Tongue (tissue), 2 donors: ENCODE measurements around the gene TBC1D14. TPM values are rescaled to one million over a fixed set of nuclear protein-coding genes. Genes with fewer than 3 reads are reported as not detected.
"Not testable (repeated sequence)": the region's sequence is repeated elsewhere in the genome, so short reads cannot be mapped to it uniquely, and the experiment has no call there.

Source experiments
- DNase-seq: peaks from one replicate; pipeline ENCODE4 v3.0.0-alpha.2; 2015
- total RNA-seq: library from RNA; depleted of rRNA; stranded (reverse); fragments of >200 nt; gene quantifications from one replicate; pipeline ENCODE4 v1.2.3, GENCODE V29; 2014

The TBC1D14 gene
- total RNA-seq, 1 donor from 2014 or later: 57.1 TPM

DNA sequence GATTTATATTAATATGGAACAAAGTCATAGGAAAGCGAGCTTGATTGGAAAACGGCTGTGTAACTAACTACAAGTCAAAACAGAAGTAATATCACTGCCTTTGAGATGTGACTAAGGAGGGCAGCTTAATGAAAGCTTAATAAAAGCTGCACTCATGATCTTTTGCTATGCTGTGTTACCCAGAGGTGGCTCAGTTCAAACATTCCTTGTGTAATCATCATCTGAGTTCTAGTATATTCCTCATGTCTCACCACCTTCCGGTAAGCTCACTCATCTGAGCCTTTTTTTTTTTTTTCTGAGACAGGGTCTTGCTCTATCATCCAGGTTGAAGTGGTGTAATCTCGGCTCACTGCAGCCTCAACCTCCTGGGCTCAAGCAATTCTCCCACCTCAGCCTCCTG, 153.2 kb downstream of the TBC1D14 start:
- no peak for DNase-seq

GRCh38 chr4:7063362-7063761, 153.7 kb downstream of the TBC1D14 start:
- DNase-seq: no peak

GRCh38 chr4:7066006-7066405, 156.4 kb downstream of the TBC1D14 start:
- DNase-seq: no peak

DNA sequence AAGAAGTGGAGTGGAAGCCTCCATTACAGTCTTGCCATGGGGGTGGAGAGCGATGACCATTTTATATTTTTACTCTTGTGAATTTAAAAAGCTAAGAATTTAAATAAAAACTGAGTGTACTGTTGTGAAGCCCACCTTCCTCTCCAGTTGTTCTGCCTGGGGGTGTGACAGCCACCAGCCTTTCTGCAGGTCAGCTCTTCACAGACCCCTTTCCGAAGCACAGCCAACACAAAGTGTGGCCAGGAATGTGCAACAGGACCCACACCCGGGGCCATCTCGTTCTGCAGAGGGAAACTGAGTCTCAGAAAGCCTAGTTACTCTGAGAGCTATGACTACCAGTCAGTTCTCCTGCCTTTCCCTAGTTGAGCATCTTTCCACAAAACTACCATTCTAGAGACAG, 156.9 kb downstream of the TBC1D14 start:
- DNase-seq: no peak

GRCh38 chr4:7067126-7067451, 157.5 kb downstream of the TBC1D14 start:
- DNase-seq: no peak

DNA sequence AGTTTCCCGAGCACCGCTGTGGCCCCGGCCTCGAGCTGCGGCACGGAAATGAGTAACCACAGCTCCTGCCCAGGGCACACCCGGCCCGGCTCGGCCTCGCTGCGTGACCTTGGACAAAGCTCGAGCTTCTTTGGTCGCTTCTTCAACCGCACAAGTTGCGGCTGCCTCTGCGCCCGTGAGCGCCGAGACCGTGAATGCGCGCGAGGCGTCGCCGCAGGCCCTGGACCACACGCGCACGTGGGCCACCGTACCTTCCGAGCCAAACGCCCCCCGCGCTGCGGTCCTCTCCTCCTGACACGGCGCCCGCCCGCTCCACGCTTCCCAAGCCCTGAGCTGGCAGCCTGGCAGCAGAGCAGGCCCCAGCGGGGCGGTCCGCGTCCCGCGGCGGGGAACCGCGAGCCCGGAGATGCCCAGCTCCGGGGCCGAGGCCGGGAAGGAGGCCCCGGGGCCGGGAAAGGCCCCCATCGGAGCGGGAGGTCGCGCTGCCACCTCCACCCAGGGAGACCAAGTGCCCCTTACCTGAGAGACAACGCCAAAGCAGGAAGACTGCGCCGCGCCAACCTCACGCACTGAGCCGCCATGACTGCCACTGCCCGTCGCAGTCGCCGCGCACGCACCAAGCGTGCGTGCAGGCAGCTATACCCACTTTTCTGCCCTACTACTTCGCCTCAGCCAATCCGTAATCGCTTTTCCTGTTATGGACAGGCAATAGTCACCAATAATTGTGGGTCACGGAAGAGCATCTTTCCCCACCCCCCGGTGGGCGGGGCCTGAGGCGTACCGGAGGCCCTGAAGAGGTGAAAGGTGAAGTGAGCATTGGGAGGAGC, 158.0 kb downstream of the TBC1D14 start, which contains the start of gene GRPEL1:
Gene GRPEL1, minus strand, starts transcription at position 613 of the 827 bp plus-strand sequence. Its CDS starts 32 bp downstream, at position 581.
- peak; percentile 100 for DNase-seq

GRCh38 chr4:7068279-7068842, 158.7 kb downstream of the TBC1D14 start:
- DNase-seq: no peak

GRCh38 chr4:7068883-7069282, 159.3 kb downstream of the TBC1D14 start:
- DNase-seq: no peak

GRCh38 chr4:7070729-7071511, 161.3 kb downstream of the TBC1D14 start:
- peak; percentile 88 for DNase-seq

- DNase-seq: no peak
Observed at GRCh38 chr4:7073059-7073458, 163.4 kb downstream of the TBC1D14 start.

DNA sequence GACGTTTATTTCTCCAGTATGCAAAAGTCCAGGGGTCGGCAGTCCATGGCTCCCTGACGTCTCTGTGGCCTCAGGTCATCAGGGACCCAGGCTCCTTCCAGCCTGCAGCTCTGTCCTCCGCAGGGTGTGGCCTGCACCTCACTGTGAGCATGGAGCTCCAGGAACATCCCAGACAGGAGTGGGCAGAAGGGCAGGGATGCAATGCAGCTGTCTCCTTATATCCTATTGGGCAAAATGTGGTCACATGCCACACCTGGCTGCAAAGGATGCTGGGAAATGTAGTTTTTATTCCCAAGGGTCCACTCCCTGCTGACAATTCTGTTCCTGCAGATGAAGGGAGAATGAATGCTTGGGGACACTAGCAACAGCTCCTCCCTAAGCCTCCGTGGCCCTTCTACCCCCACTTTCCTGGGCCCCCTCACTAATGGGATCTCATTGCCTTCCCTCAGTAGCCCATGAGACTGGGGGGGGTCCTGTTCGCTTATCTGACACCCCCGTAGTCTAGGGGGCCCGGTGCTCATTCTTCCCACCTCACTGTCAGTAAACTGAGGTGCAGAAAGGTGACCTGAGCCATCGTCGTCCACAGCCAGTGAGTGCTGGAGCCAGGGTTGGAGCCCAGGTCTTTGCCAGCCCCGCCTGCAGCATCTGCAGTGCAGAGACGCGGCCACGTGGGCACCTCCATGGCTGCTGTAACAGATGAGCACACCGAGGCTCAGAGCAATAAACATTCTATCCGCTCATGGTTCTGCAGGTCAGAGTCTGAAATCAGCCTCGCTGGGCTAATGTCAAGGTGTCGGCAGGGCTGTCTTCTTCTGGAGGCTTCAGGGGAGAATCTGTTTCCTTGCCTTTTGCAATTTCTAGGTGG, 164.1 kb downstream of the TBC1D14 start:
- DNase-seq: peak; percentile 76

GRCh38 chr4:7074426-7074825, 164.8 kb downstream of the TBC1D14 start:
- DNase-seq: peak; percentile 92

DNA sequence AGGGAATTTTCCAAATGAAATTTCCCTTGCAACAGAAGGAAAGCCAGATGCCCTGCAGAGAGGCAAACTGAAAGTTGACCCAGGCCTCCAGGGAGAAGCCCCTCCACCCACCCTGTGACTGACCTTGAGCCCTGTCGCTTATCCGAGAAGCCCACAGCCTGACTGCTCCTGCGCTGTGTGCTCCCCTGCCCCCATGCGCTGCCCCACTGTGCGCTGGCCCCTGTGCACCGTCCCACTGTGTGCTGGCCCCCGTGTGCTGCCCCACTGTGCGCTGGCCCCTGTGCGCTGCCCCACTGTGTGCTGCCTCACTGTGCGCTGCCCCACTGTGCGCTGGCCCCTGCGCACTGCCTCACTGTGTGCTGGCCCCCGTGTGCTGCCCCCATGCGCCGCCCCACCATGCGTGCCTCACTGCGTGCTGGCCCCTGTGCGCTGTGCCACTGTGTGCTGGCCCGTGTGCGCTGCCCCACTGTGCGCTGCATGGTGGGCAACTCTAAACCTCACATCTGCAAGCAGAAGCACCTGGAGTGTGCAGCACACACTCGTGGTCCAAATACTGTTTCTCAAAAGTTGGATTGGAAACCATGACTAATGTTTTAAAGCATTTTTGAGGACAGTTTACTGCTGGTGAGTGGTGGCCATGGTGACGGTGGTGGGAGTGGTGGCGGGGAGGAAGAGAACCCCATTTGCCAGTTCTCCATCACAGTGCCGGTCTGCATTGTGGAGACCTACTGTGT, 166.5 kb downstream of the TBC1D14 start:
- DNase-seq: no peak

DNA sequence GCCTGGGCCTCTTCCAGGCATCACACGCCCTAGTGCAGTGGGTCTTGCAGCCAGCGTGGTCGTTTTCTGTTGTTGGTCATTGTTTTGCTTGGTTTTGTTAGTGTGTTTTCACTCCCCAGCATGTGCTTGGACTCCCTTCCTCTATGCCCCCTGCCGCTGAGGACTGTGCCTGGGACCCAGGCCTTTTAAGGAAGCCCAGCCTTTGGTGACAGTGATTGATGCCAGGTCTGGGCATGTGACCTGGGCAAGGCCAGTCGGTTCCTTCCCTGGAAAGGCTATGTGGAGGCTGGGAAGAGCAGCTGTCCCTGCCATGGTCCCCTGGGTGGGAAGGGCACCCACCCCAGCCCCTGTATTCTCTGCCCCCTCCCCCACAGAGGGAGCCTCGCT, 167.1 kb downstream of the TBC1D14 start:
- DNase-seq: no peak

DNA sequence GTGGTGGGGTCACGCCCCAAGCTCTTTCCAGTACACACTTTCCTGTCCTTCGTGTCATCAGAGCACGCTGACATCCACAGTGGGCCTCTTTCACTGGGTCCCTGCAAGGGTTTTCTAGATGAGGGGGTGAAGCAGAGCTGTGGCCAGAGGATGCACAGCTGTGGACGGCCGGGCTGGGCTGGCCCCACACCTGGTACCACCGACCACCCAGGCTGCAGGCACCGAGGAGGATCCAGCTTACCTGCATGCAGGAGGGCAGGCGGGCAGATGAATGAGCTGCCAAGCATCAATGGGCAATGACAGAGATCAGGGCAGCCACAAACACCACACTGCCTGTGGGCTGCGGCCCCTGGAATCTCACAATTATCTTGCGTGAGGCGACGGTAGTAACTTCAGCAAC, 167.7 kb downstream of the TBC1D14 start:
- DNase-seq: no peak

- no peak for DNase-seq
Observed at GRCh38 chr4:7078025-7078424, 168.4 kb downstream of the TBC1D14 start.

DNA sequence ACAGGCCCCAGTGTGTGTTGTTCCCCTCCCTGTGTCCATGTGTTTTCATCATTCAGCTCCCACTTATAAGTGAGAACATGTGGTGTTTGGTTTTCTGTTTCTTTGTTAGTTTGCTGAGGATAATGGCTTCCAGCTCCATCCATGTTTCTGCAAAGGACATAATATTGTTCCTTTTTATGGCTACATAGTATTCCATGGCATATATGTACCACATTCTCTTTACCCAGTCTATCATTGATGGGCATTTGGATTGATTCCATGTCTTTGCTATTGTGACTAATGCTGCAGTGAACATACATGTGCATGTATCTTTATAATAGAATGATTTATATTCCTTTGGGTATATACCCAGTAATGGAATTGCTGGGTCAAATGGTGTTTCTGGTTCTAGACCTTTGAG, 169.9 kb downstream of the TBC1D14 start:
- not testable (repeated sequence) for DNase-seq

- not testable (repeated sequence) for DNase-seq
Observed at GRCh38 chr4:7079909-7080308, 170.3 kb downstream of the TBC1D14 start.
